HG03469 (cell line): ENCODE results near the gene ZWILCH.

Source experiments
- ATAC-seq: cut with Tn5 transposase; IDR thresholded peaks from one replicate; pipeline ENCODE4 v1.9.1; 2021; ENCODE audit warnings: mild to moderate bottlenecking, moderate library complexity, moderate number of reproducible peaks; ENCODE audit not compliant: unreplicated experiment

ZWILCH gene

DNA sequence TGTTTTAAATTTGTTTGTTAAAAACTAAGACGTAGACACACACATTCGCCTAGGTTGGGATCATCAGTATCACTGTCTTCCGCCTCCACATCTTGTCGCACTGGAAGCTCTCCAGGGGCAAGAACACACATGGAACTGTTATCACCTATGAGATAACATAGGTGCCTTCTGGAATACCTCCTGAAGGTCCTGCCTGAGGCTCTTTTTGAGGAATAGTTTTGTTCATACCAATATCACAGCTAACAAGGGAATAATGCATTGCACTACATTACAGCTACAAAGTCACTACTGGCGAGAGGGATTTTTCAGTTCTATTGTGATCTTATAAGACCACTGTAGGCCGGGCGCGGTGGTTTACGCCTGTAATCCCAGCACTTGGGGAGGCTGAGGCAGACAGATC, 29.9 kb downstream of the ZWILCH start:
- ATAC-seq = no peak

DNA sequence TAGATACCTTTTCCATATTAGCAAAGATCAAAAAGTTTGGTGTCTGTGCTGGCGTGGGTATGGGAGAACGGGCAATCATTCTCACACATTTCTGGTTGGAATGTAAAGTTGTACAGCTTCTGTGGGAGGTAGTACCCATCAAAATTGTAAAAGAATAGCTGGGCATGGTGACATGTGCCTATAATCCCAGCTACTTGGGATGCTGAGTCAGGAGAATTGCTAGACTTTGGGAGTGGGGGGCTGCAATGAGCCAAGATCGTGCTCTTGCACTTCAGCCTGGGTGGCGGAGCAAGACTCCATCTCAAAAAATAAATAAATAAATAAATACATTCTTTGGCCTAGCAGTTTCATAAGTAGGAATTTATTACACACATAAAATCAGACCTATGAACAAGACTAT, 37.8 kb downstream of the ZWILCH start:
- no peak for ATAC-seq

DNA sequence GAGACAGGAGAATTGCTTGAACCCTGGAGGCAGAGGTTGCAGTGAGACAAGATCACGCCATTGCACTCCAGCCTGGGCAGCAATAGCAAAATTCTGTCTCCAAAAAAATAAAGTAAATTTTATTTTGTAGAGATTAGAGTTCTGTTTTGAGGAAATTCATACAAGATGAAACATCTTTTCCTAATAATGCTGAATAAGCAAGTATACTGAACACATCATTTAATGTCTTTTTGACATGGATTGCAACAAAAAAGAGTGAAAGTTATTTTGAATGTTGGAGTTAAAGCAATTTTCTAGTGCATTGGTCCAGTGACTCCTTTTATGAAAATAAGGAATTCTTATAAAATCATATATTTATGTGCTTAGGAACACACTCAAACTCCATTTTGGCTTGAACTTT, 40.1 kb downstream of the ZWILCH start:
- no peak for ATAC-seq

DNA sequence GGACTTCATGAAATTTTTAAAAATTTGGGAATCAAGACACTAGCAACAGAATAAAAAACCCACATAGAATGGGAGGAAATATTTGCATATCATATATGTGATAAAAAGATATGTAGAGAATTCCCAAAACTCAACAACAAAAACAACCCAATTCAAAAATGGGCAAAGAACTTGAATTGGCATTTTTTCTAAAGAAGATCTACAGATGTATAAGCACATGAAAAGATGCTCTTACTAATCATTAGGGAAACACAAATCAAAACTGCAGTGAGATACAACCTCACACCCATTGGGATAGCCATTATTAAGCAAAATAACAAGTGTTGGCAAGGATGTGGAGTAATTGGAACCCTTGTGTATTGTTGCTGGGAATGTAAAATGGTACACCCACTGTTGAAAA, 50.6 kb downstream of the ZWILCH start:
- ATAC-seq = no peak

DNA sequence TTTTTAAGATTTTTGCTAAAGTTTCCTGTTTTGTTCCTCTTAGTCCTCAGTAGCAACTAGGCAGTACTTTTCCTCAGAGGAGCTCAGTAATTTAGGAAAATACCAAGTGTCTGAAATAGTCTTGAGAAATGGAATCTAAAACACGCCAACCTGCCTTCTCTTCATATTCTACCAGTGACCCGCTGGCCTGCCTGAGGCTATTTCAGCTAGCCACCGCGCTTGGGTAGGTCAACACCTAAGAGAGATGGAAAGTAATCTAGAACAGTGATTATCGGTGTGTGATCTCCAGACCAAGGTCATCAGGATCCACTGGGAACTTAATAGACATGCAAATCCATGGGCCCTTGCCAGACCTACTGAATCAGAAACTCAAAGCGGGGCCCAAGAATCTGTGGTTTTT, 53.1 kb downstream of the ZWILCH start:
- no peak for ATAC-seq

- no peak for ATAC-seq
Measured at GRCh38 chr15:66560856-66561525, 55.9 kb downstream of the ZWILCH start.

- no peak for ATAC-seq
Measured at GRCh38 chr15:66563126-66563525, 58.0 kb downstream of the ZWILCH start.

GRCh38 chr15:66563566-66564110, 58.5 kb downstream of the ZWILCH start:
- ATAC-seq = no peak

DNA sequence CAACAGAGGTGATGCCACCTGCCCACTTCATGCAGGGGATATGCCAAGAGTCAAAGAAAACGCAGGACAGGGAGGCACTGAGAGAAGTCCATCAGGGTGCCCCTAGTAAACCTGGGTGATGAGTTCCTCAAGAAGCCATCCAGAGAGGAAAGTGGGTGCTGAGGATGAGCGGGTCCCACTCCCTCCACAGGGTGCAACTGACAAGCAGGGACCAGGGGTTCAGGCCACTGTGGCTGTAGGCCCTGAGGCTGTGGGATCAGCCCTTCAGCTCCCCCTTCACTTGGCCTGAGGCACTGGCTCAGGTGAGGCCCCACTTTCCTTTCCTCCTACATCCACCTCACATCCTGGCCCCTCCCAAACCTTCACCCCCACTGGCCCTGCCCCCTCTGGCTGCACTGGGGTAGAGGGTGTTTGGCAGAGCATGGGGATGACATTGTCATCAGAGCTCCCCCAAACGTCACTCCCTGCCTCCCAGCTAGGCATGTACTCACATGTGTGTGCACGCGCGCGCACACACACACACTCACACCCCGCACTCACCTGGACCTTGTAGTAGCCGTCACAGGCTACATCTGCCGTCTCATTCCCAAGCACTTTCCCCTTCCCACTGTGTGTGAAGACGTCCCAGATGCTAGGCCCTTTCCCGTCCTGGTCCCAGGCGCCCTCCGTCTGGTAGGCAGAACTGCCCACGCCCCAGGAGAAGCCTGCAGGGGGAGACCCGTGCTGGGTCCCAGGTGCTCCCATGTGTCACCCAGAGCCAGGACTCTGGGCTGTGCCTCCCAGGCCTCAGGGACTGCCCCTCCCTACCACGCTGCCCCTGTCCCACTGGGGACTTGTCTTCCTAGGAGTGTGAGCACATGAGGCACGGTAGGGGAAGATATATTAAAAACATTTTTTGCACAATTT, 59.3 kb downstream of the ZWILCH start:
- no peak for ATAC-seq

DNA sequence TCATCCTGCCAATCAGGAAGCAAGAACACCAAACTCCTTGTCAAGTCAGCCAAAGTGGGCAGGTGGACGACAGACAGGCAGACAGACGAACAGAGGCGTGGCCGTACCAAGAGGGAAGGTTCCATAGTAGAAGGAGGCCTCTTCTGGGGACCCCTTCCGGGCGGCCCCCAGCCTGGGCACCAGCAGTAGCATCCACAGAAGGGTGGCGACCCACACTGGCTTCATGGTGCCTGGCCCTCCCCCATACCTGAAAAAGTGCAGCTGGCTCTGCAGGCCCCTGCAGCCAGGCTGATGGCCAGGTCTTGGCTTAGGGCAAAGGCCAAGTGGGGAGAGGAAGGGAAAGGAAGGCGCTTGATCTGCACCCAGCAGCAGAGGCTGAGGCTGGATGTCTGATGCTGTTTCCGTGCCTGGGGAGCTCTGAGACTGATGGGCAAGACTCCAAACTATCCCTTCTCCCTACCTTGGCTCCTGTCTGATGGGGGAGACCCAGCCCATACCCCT, 60.1 kb downstream of the ZWILCH start:
- ATAC-seq = no peak

DNA sequence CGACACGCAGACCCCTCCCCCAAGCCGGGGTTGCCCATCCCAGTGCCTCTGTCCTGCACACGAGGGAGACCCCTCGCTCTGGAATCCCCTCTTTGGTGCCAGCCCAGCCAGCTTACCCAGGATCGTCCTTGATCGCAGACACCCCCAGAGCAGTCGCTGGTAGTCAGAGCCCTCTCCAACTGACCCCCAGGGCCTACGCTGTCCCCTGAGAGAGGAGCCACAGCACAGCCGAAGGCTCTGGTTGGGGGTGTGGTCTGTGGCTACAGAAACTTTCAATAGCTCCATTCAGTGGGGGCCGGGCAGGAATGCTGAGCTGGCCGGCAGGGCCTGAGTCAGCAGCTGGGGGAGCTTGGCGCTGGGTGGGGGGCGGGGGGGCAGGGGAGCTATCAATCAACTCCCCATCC, 60.6 kb downstream of the ZWILCH start, which contains the start of gene LCTL:
LCTL (minus strand) TSS at position 258 of the 404 bp plus-strand sequence. CDS start 633 bp downstream, outside the sequence.
- ATAC-seq = no peak

DNA sequence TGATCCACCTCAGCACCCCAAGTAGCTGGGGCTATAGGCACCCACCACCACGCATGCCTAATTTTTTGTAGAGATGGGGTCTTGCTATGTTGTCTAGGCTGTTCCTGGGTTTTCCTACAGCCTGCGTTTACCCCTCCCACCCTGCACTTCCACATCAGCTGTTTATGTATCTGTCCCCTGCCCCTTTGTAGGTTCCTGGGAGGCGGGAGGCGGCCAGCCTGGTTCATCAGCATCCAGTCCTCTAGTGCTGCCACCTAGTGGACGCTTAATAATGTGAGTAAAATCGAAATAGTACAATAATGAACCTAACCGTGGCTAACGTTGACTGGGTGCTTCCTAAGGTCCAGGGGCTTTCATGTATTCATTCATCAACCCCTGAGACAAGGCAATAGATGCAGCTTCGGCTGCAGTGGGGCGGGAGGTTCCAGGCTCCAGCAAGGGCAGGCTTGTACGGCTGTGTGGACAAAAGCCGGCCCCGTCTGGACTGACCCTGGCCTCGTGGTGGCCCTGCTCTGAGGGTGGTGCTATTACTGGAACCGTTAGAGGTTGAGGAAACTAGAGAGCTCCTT, 61.9 kb downstream of the ZWILCH start:
- ATAC-seq = no peak

- no peak for ATAC-seq
Measured at GRCh38 chr15:66567897-66568296, 62.8 kb downstream of the ZWILCH start.

DNA sequence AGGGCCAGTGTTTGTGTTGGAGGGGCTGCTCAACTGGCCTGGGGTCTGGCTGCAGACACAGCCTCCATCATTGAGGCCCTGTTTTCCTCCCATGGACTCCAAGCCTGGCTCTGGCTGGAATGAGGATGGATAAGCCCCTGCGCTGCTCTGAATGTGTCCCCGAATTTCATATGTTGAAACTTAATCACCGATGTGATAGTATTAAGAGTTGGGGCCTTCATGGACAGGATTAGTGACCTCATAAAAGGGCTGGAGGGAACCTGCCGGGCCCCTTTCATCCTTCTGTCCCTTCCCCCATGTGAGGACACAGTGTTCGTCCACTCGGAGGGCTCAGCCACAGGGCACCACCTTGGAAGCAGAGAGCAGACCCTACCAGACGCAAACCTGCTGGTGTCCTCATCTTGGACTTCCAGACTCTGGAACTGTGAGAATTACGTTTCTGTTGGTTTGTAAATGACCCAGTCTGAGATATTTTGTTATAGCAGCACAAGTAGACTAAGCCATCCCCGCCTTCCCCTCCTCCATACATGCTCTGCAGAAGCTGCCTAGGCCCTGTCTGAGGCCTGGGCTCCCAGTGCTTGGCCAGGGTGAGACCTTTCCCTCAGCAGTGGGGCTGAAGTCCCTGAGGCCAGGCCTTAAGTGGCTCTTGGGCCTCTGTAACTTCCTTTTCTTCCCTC, 64.5 kb downstream of the ZWILCH start:
- no peak for ATAC-seq

- ATAC-seq = no peak
Measured at GRCh38 chr15:66570327-66570726, 65.2 kb downstream of the ZWILCH start.

DNA sequence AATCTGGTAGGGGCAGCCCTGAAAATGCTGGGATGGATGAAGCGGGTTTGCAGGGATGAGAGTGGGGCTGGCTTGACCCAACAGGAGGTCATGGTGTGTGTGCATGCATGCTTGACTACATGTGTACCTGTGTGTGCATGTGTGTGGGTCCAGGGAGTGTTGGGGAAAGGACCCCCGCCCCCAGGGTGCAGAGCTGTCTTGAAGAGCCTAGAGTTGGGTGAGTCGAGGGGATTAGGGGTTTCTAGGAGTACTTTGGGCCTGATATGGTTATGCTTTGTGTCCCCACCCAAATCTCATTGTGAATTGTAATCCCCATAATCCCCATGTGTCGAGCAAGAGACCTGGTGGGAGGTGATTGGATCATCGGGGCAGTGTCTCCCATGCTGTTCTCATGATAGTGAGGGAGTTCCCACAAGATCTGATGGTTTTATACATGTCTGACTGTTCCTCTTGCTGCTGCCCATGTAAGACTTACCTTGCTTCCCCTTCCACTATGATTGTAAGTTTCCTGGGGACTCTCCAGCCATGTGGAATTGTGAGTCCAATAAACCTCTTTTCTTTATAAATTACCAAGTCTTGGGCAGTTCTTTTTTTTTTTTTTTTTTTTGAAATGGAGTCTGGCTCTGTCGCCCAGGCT, 65.8 kb downstream of the ZWILCH start:
- ATAC-seq = no peak

DNA sequence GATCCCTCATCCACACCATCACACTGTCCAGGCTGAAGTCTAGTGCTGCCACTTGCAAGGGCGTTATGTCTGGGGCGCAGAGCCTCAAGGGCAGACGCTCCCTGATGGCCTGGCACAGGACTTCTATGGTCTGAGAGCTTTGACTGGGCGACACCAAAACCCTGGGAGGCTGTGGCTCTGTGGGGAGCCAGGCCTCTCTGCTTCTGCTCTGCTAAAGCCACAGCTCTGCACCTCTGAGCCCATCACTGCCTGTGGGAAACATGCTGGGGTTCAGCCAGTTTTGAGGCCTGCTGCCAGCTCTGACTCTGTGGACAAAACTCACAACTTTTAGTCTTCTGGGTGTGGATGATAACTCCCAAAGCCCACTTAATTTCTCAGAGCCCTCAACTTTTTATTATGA, 67.0 kb downstream of the ZWILCH start:
- ATAC-seq = no peak

DNA sequence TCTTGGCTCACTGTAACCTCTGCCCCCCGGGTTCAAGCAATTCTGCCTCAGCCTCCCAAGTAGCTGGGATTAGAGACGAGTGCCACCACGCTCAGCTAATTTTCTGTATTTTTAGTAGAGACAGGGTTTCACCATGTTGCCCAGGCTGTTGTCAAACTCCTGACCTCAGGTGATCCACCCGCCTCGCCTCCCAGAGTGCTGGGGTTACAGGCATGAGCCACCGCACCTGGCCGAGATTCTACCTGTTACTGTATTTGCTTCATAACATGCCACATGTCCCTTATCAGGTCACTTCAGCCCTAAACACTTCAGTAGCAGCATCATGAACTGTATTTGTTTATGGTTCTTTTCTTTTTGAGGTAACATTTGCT, 68.2 kb downstream of the ZWILCH start:
- ATAC-seq = no peak

DNA sequence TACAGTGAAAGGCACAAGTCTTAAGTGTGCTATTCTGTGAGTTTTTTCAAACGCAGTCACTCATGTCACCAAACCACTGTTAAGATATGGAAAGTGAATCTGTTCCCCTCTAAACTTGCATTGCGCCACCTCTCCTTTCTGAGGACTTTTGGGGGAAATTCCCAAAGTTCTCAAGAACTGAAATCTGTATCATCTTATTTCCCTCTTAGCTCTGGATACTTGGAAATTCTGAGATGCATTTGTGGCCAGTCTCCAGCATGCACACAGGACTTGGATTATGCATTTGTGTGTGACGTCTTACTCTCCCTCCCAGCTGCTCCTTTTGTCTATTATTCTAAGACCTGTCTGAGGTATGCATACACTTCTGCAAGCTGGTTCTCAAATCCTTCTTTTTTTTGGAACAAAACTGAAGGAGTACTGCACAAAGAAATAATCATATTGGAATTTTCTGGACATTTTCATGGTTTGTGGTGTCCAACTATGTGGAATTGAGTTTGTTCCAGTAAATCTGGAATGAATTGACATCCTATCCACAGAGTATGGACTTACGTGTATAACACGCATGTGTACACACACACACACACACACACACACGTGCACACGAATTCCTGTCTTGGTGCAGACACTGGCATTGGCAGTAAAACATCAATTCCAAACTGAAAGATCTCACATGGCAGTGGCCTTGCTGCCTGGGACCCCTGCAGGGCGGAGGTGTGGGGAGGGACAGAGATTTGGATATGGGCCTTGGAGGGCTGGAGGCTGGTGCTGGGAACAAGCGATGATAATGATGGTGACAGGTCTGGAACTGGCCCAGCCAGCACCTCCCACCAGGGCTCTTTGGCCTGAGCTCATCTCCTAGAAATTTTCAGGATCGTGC, 68.8 kb downstream of the ZWILCH start:
- ATAC-seq = no peak
